Thoracic aorta endothelial cell (primary cell): ENCODE data around the gene FOXG1. TPM values are rescaled to one million over a fixed set of nuclear protein-coding genes. Genes with fewer than 3 reads are reported as not detected.

ENCODE experiments used
- total RNA-seq: library from RNA; depleted of rRNA; stranded (reverse); fragments of >200 nt; gene quantifications from 2 replicates; pipeline ENCODE4 v1.2.3, GENCODE V29; 2012

Gene FOXG1
- 0.07 and 0.13 TPM in 2 replicates for total RNA-seq

DNA sequence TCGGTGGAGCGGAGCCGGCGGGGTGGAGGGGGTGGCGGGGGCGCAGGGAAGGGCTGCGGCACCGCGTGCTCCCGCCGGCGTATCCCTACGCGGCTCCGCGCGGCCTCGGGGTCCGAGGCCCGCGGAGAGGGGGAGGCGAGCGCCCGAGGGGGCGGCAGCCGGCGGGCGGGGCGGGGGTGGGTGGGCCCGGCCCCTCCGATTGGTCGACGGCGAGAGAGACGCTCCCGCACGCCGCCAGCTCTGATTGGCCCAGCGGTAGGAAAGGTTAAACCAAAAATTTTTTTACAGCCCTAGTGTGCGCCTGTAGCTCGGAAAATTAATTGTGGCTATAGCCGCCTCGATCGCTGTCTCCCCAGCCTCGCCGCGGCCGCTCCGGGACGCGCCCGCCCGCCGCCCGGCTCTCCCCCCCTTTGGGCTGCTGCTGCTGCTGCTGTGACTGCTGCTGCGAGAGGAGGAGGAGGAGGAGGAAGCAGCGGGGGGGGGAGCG lies at the start of gene FOXG1:
Gene FOXG1 (plus strand): TSS at position 319 of the 487 bp plus-strand sequence. CDS start 493 bp downstream, outside the sequence.

